GM19324 (cell line): ENCODE measurements around the gene YOD1.

Source experiments
- ATAC-seq: cut with Tn5 transposase; IDR thresholded peaks from one replicate; pipeline ENCODE4 v1.9.1; 2021; ENCODE audit warnings: mild to moderate bottlenecking, moderate library complexity; ENCODE audit not compliant: unreplicated experiment, low FRiP score

YOD1 gene

DNA sequence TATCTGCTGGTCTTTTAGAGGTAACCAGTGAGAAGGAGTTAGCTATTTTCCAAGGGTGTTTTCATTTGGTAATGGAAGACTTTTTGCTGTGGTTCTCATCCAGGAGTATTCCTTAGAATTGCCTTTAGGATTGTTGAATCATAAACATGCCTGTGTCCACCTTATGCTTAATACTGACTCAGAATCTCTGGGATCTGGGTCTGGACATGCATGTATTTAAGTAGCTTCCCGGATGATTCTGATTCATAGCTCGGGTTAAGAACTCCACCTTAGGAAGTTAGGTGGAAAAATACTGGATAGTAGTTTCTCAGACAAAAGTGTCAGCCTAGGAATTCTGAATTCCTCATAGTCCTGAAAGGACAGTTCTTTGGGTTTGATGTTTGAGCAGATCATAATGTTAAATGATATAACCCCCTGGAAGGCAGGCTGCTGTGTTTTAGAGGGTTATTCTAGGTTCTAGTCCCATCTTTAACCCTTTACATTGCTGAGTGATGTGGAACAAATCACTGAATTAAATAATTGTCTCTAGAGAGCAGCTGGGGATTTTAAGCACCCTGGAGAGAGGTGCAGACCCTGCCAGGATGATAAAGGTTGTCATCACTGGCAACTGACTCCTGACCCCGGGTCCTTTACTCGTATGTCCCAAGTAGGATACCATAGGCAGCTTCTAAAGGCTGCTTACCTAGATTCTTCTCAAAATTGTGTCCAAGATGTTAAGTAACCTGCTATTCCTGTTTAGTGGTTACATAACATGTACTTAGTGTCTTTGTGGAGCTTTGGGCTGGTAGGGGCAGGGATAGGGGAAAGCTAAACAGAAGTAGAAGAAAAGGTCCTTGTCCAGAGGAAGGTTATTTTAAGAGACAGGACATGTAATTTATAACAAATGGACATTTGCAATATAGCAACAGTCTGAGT, 23.2 kb upstream of the YOD1 start:
- ATAC-seq: no peak

- ATAC-seq: no peak
These were observed 21.2 kb upstream of the YOD1 start for GRCh38 chr1:207072233-207072632.

DNA sequence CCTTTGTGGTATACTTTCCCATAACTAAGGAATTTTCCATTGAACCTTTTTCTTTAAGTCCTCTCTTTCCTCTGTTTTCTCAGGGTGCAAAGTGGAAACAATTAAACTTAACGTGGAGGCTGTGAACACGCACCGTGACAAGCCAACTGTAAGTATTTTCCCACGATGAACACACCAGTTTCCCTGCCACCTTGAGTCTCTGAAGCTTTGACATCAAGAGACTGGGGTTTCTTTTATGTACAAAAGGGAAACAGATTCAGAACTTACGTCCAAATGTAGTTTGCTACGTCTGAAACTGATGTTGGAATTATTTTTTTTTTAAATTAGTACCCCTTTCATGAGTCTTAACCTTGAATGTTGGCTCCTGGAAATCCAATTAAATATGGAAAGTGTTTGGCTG, 20.4 kb upstream of the YOD1 start:
- ATAC-seq: no peak

DNA sequence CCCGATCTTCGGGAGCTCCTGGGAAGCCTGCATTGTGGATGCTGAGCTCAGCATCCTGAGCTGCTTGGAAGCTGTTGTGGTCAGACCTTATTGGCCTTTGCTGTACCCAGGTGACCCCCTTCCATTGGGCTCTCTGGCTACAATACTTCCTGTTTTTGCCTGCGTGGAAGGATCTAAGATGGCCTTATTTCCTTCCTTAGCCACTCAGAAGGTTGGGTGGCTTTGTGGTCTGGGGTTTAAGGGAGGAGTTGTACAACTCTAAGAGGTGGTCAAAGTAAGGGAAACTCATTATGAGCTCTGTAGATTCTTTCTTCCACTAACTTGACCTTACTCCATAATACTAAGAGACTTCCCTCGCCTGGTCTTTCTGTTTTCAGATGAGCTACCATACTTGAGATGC, 19.8 kb upstream of the YOD1 start:
- no peak for ATAC-seq

GRCh38 chr1:207069858-207070506, 19.0 kb upstream of the YOD1 start:
- no peak for ATAC-seq

GRCh38 chr1:207069061-207069460, 18.1 kb upstream of the YOD1 start:
- no peak for ATAC-seq

DNA sequence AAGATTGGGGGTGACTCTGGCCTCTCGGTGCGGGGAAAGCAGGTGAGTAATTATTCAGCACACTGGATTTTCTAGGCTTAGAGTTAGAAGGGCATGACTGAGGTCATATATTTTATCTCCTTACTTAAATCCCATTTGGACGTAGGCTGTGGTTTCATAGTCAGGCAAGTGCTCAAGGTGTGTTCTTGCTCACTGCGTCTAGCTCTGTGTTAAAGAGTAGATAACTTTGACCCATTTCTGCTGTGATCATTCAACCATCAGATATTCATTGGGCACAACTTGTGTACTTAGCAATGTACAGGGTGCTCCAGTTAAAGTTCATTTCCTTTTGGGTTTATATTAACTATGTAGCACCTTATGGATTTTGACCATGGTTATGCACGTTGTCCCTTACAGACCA, 16.7 kb upstream of the YOD1 start:
- no peak for ATAC-seq

DNA sequence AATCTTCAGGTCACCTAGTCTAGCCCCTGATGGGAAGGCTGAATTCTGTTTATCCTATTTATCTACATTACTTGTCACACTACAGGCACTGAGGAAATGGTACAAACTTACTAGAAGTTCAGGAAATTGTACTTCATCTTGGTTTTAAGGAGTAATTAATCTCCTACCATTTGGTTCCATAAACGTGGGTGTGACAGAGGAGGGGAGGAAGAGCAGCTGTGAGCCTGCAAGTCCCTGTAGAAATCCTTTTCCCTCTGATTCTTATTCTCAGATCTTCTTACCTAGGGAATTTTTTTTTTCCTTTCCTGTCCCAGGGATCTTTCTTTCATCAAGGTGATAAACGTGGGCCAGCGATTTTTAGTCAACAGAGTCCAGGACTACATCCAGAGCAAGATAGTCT, 16.2 kb upstream of the YOD1 start:
- ATAC-seq: no peak

GRCh38 chr1:207064561-207064960, 13.6 kb upstream of the YOD1 start:
- no peak for ATAC-seq

DNA sequence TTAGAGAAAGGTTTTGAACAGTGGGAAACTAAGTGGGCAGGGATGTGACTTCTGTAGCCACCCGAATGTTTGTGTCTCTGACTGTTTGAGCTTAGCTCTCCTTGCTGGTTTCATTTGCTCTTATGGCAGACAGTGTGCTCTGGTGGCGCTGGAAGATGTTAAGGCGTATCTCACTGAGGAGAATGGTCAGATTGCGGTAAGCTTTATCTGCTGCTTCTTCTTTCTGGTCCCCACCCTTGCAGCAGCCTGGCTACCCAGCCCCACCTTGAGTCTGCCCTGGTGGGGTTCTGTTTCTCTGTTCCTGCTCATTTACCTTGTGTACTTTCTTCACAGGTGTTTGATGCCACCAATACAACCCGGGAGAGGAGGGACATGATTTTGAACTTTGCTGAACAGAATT, 12.0 kb upstream of the YOD1 start:
- no peak for ATAC-seq

- no peak for ATAC-seq
These were observed 11.1 kb upstream of the YOD1 start for GRCh38 chr1:207062058-207062457.

- no peak for ATAC-seq
These were observed 9.6 kb upstream of the YOD1 start for GRCh38 chr1:207060596-207060995.

GRCh38 chr1:207059881-207060280, 8.9 kb upstream of the YOD1 start:
- no peak for ATAC-seq

GRCh38 chr1:207058878-207059867, 8.2 kb upstream of the YOD1 start:
- no peak for ATAC-seq

DNA sequence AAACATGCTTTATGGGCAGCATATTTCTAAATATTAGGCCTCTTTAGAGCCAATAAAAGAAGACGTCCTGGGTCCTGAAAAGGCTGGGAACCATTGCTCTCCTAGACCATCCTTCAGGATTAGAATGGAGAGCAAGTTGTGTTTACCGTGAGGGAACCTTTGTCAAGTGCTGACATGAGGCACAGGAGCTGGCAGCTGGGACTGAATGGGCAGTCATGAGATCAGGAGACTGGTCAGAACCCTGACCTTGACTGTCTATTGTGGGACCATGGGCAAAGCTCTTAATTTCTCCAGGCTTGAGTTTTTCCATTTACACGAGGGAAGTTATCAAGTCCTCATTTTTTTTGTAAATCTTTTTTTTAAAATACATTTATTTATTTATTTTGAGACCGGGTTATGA, 7.2 kb upstream of the YOD1 start:
- no peak for ATAC-seq

DNA sequence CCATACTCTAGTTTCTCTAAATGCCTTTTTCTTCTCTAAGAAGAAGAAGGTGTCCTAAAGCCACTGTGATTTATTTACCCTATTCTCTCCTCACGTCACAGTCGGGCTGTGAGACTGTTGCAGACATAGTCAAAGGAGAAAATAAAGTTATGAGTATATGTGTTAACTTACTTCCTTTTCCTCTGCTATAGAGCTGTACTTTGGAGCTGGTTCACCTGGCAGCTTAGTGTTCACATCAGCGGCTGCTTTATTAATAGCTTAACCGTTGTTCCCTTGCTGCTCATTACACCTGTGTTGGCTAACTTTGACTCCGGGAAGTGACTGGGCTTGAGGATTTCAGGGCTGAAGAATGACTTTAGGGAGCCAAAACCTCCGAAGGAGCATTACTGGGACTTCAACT, 5.7 kb upstream of the YOD1 start:
- no peak for ATAC-seq

- ATAC-seq: no peak
These were observed 4.5 kb upstream of the YOD1 start for GRCh38 chr1:207055386-207056001.

DNA sequence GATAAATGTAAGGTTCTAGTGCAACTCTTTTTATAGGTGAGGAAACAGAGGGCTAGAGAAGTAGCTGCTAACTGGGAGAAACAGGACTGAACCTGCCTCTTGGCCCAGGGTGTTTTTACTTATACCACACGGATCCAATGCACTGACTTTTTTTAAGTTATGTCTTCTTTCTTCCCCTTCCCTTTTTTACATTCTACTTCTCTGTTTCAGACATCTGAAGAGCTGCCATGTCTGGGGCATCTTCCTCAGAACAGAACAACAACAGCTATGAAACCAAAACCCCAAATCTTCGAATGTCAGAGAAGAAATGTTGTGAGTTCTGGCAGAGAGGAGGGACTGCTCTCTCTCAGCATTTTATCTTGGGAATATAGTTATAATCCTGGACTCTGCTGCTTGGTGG, 3.5 kb upstream of the YOD1 start:
- no peak for ATAC-seq

DNA sequence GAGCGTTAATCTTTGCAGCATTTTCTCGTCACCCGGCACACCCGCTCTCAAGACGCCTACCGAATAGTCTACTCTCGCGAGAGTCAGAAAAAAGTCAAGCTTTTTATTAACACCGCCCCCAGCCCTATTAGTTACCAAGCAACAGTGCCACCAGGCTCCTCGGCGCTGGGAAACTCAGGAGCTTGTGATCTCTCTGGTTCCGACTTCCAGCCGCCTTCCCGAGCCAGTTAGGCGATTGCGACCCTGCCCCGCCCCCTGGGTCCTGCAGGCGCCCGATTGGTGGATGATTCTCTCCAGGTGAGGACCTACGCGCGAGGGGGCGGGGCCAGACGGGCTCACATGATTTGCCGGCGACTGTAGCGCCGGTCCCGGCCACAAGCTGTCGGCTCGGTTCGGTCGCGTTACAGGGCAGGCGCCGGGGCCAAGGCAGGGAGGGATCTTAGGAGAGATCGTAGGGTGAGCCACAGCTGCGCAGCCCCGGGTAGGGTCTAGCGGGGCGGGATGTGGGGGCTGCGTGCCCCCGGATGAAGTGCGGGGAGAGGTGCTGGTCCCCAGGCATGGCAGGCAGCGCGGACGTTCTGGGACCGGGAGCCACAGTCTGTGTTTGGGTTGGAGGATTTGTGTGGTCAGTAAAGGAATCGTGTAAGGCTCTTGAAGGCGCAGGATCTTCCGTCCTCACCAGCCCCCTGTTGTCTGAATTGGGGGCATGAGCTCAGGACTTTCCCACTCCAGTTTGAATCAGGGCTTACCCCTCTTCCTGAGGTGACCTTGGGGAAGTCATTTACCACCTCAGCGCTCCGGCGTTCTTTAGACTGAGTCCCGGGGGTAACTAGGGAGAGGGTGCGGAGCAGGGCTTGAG, 2.1 kb upstream of the YOD1 start, which contains the start of gene PFKFB2:
Gene PFKFB2, plus strand, starts transcription at position 365 of the 859 bp plus-strand sequence. CDS start 1,443 bp downstream, outside the sequence.
- ATAC-seq: peak; percentile 67
